ENCODE measurements around the gene IFRD1.
"Not testable (repeated sequence)": the region's sequence is repeated elsewhere in the genome, so short reads cannot be mapped to it uniquely, and the experiment has no call there.

The IFRD1 gene

DNA sequence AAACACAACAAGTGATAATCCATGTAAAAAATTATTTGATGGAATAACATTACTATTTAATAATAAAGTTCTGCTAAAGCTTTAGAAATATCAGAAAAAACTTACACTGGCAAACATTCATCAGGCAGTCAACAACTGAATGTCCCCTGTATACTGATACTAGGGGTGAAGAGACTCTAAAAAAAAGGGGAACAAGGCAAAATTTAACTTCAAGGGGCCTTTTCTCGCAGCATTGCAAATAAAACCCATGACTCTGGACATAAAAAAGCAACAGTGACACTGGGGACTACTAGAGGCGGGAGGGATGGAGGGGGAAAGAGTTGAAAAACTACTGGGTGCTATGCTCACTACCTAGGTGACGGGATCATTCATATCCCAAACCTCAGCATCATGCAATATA is 5.8 kb upstream of the IFRD1 start:
- no peak for DNase-seq

DNA sequence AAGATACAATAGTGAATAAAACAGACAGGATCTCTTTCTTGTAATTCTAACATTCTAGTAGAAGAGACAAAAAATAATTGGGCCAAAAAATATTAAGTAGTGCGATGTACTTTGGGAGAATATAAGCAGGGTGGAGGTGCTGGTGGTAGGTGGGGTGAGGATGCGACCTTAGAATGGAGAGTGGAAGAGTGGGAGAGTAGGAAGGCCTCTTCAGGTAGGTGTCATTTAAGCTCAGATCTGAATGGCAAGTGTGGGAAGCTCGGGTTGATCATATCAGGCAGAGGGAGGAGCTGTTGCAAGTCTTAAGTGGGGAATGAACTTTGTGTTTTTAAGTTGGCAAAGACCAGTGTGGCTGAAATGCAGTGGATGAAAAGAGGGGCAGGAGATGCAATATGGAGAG is 3.8 kb upstream of the IFRD1 start:
- DNase-seq = no peak

DNA sequence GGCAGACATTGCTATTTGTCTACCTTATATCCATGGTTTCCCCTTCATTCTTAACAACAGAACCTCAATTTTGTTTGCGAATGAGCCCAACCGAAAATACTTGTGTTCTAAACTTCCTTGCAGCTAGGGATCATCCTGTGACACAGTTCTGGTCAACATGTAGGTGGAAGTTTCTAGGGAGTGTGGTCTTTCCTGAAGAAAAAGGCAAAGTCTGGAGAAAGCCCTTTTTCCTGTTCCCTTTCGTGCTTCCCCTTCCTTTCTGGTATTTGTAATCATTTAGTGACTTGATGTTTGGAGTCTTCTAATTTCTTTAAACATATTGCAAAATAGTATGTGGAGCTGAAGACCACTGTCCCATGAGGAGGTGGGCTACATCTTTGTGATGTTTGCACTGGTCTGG is 2.9 kb upstream of the IFRD1 start:
- DNase-seq = no peak

DNA sequence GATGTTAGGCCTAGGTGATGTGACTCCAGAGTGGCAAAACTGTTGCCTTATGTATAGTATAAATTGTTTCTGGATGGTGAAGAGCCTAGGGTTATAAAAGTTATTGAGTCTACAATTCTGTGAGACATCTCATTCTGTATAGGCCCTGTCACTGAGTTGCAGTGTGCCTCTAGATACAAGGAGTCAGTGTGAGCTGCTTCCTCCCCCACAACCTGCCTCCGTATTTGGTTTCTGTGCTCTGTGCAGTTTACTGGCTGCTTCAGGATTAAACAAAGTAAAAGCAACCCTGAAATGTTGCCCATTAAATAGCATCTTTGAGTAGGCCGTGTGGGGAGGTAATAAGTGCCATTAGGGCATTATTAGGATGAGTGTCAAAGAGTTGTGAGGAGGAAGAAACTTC is 1.9 kb upstream of the IFRD1 start:
- no peak for DNase-seq

DNA sequence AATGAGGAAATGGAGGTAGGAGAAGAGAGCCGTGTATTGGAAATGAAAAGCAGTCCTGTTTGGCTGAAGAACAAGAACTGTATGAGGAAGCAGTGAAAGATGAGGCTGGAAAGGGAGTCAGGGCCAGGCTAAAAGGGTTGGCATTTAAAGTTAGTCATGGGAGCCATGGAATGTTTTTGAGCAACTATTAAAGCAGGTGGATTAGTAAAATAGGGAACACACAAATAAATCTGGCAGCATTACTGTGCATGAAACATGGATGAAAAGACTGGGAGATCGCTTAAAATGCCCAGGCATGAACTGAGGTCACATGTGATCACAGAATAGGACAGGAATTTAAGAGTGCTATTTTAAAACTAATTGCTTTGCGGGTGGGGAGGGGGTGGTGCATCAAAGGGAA is 1.4 kb upstream of the IFRD1 start:
- DNase-seq = no peak

DNA sequence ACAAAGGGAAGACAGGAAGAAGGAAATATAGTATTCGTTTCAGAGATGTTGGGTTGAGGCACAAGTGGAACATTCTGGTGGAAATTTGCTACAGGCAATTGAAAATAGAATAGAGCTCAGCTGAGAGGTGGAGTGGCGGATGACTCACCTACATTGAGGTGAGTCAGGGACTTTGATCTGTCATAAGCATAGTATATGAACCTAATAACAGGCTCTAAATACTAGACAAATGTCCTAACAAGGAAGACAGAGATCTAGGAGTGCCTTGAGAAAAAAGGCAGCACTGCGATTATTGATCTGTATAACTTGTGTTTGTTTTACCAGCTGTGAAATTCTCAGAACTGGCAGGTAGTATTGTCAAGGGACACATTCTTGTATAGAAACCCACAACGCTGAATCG is 907 bp upstream of the IFRD1 start:
- DNase-seq = peak; percentile 47 to 58

DNA sequence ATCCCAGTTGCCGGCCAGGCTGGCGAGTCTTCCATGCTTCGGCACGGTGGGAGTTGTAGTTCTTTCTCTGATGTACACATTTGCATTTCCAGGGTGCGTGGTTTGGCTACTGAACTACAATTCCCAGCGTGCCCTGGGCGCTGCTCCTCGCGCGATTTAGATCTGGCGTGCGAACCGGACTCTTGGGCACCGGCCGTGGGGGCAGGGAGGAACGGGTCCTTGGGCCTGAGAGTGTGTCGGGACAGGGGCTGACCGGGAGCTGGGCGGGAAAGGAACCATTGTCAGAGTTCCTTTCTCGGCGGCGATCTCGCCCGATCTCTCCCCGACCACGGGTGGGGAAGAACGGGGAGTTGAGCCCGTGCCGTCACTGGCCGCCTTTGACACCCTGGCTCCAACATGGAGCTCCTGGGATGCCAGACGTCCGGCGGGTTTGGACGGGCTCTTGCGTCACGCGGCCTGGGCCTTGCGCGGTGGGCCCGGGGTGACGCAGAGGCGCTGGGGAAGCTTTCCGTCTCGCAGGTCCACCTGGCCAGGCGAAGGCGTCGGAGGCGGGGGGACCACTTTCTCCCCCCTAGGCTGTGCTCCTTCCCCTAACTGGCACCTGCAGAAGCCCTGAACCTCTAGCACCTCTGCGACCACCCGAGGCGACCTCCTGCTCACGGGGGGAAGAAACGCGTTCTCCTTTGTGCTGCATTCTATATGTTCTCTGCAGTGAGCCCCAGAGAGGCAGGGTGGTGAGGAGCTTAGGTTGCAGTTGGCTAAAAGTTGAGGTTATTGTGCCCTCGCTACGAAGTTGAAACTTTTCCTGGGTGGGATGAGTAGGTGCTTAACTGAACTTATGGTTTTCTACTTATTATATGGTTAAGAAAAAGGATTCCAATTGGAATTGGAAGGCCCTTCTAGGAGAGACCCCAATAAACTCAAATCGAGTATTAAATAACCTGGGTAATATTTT is 824 bp downstream of the IFRD1 start:
- DNase-seq = peak; percentile 76 to 80

DNA sequence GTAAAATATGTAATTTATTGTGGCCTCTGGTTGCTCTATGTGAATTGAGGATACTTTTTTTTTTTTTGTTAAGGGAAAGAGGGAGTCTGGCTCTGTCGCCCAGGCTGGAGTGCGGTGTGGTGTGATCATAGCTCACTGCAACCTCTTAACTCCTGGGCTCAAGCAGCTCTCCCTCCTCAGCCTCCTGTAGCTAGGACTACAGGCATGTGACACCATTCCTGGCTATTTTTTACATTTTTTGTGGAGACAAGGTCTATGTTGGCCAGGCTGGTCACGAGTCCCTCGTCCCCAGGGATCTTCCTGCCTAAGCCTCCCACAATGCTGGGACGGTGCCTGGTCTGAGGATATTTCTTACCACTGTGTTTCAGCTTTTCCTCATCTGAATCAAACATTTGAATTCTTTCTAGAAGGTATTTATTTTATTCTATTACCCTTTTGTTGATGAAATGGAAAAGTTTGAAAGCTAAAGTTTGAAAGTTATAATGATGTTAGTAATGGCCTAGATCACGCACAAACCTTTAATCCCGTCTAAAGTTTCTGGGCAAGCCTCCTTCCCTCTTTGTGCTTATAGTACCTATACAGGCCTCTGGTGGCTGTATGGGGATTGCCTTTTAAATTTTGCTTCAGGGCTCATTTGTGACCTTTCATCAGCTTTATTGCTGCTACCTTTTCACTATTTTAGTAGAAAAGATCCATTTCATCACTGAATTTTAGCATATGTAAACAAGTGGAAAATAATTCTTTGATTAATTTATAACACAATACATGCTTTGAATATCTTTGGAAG is 2.0 kb downstream of the IFRD1 start:
- no peak for DNase-seq

DNA sequence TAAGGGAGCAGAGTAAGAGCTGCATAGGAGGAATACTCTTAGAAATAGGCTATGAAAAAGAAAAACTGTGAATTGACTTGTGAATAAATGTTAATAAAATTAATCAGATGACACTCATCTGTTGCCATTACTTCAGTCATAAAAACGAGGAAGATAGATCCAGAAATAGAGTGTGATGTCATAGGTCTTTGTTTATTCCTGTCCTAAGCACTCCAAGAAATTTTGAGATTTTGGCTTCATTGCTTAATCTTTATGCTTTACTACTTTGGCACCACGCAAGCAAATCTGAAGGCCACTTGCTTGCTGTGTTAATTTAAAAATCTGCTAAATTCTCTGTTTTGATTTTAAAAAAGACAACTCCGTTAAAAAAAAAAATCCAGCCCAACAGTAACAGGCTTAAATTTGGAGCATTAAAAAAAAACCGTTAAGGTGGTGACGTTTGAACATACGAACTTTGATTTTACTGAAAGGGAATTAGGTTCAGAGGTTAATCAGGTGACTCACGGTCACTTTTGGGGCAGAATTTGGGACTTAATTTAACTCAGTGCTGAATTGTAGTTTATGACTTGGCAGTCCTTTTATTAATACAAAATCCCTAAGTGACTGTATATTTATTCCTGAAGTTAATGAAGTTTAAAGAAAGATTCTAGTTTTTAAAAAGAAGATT is 3.4 kb downstream of the IFRD1 start:
- DNase-seq = no peak

DNA sequence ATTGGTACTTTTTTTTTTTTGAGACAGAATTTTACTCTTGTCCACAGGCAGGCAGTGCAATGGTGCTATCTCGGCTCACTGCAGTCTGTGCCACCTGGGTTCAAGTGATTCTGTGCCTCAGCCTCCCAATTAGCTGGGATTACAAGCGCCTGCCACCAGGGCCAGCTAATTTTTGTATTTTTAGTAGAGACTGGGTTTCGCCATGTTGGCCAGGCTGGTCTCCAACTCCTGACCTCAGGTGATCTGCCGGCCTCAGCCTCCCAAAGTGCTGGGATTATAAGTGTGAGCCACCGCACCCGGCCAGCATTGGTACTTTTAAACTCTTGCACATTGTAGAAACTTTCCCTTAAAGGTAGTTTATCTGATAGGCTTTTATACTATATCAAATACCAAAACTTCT is 3.9 kb downstream of the IFRD1 start:
- not testable (repeated sequence) for DNase-seq

DNA sequence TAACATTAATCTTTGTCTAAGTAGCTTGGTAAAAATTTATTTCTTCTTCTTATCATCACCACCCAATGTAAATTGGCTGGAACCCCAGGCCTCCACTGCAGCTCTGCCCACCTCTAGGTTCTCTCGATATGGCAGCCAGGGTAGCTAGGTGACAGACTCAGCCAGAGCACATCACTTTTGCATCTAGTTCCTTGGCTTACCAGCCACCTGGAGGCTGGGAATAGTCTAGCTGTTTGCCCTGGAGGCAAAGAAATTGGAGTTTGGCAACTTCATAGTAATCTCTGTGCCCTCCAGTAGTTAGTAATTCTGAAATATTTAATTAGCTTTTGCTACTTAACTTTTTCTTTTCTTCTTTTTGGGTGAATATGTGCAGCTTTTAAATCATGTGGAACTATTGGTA is 9.4 kb downstream of the IFRD1 start:
- DNase-seq = no peak

DNA sequence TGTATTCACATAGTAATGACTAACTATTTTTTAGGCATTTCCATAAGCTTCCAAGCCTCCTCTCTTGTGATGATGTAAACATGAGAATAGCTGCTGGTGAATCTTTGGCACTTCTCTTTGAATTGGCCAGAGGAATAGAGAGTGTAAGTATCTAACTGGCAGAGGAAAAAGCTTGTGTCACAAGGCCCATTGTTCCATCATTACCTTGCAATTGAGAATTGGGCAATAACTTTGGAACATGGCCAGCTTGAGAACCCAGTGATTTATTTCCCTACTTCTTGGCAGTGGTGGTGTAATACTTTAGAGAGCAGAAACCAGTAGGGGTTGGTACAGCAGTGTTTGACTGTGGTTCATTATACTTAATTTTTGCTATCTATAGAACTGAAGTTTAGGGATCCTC is 12.0 kb downstream of the IFRD1 start:
- no peak for DNase-seq

DNA sequence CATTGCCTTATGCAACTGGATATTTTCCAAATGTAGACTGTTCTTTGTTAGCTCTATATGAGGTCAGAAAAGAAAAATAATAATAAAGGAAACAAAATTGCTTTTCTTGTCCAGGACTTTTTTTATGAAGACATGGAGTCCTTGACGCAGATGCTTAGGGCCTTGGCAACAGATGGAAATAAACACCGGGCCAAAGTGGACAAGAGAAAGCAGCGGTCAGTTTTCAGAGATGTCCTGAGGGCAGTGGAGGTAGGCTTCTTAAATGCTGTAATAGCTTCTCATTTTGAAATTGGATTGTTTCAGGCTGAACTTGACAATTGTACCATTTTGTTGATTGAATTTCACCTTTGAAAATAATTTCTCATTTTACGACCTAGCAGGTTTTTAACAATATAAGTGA is 17.6 kb downstream of the IFRD1 start:
- DNase-seq = no peak

DNA sequence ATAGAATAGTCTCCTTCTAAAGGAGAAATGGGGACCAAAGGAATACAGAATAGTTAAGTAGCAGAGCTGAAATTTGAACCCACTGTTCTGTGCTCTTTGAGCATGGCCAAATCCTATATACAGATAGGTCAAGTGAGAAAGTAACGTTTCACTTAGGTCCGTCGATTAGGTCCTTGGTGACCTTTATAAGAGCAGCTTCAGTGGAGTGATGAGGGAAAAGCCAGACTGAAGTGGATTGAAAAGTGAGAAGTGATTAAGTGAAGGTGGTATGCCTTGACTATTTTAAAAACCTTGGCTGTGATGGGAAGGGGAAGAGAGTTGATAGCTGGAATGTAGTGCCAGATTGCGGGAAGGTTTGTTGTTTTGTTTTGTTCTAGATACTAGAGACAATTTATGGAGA is 19.9 kb downstream of the IFRD1 start:
- no peak for DNase-seq

DNA sequence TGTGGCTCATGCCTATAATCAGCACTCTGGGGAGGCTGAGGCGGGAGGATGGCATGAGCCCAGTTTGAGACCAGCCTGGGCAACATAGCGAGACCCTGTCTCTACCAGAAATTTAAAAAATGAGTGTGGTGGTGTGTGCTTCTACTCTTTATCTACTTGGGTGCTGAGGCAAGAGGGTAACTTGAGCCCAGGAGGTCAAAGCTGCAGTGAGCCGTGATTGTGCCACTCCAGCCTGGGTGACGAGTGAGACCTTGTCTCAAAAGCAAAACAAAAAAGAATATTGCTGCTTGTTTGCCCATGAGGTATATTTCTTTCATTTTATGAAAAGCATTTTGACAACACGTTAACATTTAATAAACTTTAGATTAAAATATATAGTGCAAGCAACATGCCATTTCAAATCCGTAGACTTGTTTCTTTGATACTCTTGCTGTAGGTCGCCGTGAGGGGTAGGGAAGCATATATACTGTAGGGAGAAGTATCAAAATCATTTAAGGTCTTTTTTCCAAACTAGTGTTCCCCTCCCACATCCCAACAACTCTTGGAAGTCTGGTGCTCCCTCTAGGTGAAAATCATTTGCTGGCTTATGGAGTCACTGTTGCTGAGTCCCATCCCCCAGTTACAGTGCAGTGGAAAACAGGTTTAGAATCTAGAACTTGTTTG is 26.3 kb downstream of the IFRD1 start:
- no peak for DNase-seq

DNA sequence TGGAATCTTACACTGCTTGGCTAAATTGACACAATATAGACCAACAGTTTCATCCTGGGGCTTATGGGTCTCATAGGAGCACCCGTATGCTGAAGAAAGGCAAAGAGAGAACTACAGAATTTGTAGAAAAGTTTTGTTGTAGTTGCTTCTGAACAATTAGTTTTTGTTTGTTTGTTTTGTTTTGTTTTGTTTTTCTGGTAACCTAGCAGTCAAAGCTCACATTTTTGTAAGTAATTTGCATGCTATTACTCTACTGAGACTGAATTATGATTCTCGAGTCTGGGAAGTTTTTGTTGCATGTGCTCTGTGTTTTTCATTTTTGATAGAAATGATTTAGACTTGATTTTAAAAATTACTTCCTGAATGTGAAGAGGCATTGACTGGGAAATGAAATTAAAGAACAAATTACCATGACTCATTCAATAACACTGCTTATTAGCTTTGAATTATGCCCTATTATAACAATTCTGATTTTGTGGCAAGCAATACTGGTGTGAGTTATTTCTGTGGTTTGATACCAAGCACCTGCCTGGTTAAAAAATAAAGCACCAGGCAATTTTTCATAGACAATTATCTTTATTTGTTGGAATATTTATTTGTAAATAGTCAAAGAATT is 31.0 kb downstream of the IFRD1 start:
- no peak for DNase-seq

DNA sequence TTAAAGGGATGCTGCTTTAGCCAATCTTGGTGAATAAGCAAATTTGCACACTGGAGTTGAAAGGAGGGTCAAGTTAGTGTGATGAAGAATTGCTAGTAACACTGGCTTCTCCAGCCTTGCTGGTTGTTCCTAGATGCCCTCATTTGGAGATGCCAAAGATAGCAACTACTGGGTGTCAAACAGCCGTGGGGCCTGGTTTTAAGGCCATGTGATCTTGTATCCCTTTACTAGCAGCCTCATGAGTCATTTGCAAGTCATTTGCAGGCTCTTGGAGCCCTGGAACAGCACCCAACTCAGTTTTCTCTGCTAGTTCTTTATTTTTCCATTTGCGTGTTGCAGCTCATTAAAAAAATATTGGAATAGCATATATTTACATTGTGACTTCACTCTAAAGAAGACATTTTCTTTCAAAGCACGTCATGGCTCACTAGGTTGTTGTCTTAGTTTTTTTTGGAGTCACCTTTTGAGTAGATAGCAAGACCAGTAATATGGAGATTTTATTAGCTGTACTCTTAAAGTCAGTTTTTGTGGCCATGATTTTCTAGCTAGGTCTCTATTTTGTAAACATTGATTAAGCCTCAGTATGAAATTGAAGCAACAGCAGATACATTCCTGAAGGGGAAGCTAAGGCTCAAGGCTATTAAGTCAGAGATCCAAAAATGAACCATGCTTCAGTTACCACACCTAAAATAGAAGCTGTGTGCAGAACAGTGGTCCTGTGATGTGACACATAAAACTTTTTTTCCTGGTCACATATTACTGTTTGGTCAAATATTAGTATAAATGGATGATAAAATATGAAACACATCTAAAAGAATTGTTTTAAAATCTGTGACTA is 31.8 kb downstream of the IFRD1 start:
- DNase-seq = no peak

DNA sequence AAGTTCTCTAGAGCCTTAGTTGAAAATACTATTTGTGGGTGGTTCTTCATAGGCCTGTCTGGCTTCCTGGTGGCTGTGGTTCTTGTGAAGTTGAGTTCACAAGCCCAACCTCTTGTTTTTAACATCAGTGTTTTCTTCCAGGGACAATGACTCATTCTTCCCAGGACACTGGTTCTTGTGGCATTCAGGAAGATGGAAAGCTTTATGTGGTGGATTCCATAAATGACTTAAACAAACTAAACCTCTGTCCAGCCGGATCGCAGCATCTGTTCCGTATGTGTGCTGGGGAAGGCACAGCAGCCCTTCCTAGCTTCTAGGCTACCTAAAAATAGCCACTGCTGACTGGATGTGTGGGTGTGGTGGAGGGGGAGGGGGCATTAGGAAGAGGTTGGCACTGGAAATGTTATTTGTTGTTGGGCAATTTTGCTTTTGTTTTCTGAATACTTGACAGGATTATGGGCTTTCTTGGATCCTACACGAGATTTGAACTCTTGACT is 34.5 kb downstream of the IFRD1 start:
- no peak for DNase-seq

DNA sequence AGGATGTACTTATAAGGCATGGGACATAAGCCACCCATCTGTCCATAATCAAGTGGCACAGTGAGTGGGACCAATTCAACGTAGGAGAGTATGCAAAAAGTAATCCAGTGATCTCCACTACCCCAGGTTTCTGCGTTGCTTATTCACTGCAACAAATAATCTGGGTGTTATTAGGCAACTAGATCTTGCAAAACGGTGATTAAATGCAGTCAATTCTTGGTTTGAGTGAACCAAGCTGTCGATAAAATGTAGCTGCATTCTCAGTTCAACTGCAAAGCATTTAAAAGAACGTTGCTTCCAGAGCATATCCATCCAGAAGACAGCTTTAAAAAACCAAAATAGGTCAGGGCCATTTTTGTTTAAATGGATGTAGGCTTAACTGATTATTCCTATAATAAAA is 35.5 kb downstream of the IFRD1 start:
- no peak for DNase-seq

DNA sequence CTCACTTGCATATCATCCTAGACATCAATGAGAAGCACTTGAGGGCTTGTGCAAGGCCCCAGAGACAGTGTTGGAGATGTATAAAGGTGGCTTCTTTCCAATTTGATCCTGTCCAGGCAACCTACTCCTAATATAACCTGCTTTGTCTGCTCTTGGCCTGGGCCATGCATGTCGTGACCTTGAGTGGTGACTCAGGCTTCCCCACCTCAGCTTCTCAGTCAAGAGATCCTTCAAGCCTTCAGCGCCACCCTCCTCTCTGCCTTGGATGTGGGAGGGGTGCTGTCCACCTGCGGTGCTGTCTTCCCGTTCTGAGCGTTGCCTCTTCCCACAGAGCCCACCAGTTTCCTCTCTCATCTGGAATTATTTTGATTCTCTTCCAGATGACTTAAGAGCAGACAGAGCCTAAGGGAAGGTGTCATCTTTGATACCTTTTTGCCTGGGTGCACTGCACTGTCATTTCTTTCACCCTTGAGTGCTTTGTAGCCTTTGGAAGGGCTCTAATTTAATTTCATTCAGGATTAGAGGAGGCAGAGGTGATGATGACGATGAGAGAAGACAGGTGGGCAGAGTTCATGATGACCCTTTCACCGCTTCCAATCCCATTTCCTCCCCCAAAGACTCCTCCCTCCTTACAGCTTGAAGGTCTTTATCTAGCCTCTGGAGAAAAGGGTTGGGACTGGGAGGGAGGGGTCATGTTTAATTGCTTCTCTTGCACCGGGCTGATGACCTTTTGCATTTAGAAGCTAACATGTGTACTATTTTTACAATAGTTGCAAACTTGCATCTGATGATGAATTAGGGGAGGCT is 37.4 kb downstream of the IFRD1 start:
- DNase-seq = no peak

DNA sequence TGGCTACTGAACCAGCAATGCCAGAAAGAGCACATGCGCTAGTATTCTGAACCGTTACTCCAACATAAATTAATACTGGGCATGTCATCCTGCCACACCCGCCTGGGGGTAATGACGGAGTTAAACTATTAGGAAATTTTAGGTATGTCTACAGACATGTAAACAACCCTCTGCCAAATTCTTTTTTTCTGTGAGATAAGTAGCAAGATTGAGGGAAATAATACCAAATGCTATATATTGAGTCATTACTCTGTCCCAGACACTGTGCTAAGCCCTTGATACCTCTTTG is 37.9 kb downstream of the IFRD1 start:
- no peak for DNase-seq
